NK-92 treated with Interleukin-12 subunit alpha and Interleukin-12 subunit beta, amount 100 ng/mL, for 24 hours (cell line): ENCODE results near the gene KCNQ5.

Experiments used
- DNase-seq: peaks from one replicate; lab custom pipeline; 2025; lab: John Stamatoyannopoulos, UW

Gene KCNQ5

DNA sequence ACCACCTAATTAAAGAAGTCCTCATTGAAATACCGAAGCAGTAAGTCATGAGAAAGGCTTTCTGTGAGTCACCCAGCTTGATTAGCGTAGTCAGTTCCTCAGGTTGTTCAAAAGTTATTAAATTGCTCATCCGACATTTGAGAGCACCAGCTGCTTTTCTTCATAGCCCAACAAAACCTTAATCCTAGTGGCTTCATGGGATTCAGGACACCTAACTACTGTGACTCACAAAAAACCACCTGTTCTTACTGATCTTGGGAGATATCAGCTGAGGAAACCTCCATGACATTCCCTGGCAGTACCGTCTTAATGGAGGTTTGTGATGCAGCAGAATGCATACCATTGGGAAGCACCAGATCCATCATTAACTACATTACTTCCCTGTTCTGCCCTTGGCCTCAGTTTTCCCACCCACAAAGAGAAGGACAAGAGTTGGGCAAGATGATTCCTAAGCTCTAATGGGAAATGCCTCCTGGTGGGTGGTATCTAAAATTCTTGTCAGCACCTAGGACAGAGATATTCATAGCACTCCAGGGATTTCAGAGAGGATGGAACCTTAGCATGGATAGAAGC is 499.6 kb downstream of the KCNQ5 start:
- DNase-seq, result no peak

DNA sequence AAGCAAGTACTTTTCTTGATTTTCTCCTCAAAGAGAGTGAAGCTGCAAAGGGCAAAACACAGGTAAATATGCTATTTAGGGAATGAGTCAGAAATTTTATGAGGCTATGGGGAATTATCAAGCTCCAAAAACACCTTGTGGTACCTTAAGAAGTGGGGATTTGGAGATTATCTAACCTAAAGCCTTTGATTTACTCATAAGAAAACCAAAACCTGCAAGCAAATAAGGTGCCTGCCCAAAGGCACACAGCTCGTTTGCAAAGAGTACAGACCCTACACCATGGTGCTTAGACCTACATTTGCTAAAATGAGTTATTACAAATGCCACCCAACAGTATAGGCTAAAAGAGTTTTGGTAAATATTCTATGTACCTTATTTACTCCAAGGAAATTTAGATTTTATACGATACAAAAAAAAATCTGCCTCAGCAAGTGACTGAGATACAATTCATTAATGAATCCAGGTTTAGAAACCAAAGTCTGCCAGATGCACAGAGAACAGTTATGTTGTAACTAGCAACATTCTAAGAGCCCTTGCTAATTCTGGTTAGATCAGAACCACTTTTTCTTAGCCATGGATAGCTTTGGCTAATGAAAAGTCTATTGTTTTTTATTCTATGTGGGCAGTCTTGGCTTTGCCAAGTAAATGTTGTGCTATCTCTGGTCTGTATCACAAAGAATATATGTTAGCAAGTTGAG is 501.9 kb downstream of the KCNQ5 start:
- DNase-seq, result no peak

- DNase-seq, result peak; percentile 18
Measured at GRCh38 chr6:73129653-73130443, 508.0 kb downstream of the KCNQ5 start.

DNA sequence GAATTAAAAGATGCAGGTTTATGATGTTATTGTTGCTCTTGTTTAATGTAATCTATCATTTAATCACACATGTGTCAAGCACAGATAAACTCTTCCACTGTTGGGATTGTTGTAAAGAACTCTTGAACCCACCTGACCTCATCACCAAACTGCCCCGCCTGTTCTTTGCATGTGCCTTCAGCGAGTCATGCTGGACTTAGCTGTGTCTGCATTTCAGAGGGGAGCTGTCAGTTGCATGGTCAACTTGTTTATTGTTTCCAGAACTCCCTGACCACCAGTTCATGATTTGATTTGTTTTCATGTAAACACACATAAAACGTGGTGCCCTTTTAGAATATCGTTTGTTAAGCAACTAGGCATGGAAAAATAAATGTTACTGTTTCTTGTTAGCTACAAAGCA is 509.8 kb downstream of the KCNQ5 start:
- DNase-seq, result no peak

DNA sequence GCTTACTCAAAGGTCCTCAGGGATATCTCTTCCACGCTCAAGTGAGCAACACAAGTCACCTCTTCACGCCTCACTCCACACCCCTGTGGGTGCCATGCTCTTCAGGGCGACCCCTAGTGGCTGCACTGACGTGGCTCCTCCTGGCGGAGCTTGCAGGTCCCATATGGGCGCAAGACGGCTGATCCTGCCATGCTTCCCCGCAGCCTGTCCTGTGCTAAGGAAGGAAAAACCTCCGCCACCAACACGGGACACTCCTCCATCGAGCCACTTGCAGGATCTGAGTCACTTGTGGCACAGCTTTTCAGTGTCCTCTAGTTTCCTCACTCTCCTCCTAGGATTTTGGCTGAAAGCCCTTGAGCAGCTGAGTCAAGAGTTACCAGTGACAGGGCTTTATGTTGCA is 512.7 kb downstream of the KCNQ5 start:
- no peak for DNase-seq

DNA sequence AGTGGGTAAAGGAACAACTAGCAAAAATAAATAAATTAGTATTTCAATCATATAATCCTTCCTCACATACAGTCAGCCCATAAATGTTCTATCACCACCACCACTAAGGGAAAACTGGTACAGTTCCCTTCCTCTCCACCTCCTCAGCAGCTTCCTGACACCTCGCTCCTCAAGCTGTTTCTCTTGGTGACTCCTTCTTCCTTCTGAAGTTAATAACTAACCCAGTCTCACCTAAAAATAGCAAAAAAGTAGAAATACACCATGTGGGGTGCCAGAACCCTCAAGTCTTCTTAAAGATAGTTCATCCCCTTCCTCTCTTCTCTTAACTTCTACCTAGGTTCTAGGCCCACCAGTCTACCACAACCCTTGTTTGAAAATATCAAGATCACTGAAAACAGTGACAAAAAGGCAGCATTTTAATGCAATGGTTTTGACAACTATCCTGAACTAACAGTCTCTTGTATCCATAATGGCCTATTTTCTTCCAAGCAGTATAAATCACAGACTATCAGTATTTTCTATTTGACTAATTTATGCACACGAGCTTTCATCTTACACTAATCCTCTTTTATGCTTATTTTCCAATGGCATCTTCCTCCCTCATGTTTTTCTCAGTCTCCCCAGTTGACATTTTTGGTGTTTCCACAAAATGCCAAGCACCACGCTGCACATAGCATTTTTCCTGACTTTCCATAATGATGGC is 518.0 kb downstream of the KCNQ5 start:
- DNase-seq, result no peak

DNA sequence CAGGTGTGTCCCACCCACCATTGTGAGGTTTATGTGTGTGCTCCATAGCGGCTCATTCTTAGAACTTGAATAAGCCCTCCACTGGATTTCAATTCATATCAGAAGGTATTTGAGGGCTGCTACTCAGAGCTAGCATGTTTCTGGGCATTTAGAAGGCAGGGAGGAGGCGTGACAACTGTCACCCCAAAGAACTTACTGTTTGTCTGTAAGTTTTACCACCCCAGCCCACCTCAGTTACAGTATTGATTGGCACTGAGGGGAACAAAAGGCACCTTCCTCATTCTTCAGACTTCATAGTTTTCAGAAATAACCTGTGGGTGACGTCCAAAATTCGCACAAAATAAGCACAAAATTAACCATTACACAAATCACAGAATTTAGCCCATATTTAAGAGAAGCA is 521.7 kb downstream of the KCNQ5 start:
- no peak for DNase-seq

DNA sequence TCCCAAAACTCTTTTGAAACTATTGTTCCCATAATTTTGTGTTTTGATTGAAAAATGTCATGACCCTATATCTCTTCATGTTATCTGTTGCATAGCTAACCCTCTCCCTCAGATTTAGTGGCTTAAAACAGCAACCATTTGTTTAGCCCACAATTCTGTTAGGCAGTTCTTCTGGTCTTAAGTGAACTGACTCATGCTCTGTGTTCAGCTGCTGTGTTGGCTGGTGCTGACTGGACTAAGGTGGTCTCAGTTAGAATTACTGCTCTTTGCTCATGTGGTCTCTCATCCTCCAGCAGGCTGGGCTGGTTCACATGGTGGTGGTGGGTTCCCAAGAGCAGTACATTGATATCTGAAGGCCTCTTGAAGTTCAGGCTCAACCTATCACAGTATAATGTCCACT is 522.7 kb downstream of the KCNQ5 start:
- no peak for DNase-seq

GRCh38 chr6:73145690-73146089 is 523.8 kb downstream of the KCNQ5 start:
- DNase-seq, result no peak

GRCh38 chr6:73151732-73152131 is 529.9 kb downstream of the KCNQ5 start:
- no peak for DNase-seq

DNA sequence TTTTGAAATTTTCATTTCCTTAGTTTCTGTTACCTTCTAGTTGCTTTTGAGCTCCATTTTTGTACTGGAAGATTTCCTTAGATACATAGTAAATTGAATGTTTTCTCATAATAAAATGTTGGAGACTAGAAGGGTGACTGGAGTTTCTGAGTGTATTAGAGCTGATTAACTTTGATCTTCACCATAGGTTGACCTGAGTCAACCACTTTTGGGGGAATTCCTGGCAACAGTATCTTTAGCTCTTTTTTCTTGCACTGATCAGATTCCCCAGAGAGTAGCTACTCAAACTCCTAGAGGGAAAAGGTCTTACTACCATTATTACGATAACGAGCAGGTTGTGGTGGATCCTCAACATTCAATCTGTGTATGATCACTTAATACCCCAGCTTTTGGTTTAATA is 530.7 kb downstream of the KCNQ5 start:
- no peak for DNase-seq

DNA sequence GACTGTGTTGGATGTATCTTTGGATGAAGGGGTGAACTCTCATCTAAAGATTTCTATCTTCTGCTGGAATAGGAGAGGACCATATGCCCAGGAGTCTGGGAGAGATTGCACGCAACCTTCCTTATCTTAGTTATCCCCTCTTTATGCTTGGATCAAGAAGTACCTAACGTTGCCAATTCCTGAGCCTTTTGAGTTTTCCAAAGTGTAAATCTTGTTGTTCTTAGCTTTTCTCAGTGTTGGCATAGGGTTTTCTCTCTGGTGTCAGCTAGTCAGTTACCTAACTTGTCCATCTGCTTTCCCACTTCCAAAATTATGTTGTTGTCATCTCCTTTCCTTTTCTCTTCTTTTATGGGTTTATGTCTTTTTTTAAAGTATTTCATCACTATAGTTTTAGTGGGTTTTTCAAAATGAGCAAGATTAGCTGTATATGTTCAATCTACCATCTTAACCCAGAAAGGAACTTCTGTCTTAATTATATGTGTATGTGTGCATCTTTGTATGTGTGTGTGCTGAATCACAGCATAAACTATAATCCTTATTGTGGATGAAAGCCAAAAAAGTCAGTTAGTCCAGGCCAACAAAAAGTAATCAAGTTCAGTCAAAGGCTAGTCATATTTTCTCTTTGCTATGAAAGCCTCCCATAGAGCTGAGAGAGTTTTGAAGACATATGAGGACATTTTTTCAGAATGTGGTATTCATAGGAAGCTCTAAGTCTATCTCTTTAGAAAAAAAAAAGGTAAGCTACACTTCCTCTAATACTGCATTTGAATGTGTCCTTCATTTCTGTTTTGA is 531.3 kb downstream of the KCNQ5 start:
- no peak for DNase-seq

DNA sequence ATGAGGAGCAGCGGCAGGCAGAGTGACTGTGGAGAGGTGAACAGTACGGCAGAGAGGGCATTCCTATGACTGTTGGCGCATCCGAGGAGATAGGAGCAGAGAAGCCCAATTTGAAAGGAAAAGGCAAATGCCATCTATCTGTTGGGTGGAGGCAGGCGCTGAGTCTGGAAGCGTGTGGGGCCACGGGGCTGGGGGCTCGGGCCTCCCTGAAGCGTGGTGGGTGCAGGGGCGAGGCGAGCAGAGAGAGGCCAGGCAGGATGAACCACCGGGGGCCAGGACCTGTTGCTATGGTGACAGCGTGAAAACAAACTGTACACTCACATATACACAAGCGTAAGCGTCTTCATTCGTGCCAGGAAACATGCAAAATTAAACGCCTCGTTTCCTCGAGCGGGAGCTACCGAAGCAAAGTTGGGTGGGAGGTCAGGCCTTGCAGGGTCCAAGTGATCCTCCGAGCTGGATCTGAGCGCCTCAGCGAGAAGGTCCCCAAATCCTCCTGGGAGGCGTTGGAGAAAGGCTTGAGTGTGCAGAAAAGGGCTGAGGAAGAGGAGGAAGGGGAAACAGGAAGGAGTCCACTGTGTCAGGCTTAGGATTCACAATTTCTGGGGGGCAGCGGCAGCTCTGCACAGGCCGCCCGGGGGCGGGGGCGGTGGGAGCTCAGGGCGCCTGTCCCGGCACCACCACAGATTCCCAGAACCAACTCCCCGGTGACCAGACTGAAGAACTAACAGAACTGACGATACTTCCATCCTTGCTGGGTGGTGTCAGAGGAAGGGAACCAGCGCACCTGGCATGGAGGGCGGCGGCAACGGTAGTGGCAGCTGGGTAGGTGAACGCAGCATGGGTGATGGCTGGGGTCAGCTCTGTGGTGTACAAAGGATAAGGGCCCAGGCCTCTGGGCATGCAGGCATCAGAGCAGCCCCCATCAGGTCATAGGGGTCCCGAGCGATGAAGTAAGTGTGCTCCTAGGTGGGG is 535.2 kb downstream of the KCNQ5 start:
- DNase-seq, result no peak

GRCh38 chr6:73157870-73158269 is 536.0 kb downstream of the KCNQ5 start:
- no peak for DNase-seq

- no peak for DNase-seq
Measured at GRCh38 chr6:73169111-73169510, 547.2 kb downstream of the KCNQ5 start.

GRCh38 chr6:73169633-73170032 is 547.8 kb downstream of the KCNQ5 start:
- DNase-seq, result no peak

DNA sequence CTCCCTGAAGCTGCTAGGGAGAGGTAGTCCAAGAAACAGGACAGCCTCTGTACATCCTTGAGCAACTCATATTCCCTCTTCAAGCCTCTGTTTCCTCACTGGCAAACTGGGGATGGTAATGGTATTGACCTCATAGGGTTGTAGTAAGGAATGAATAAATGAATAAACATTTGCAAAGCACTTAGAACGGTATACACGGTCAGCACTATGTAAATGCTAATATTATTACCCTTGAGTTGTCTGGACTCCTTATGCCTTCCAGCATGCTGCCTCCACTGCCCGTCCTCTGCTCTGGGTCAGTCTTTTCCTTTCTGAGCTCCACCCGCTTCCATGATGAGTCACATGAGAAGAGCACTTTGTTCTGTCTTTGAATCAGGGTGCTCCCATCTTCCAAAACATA is 552.8 kb downstream of the KCNQ5 start:
- no peak for DNase-seq

DNA sequence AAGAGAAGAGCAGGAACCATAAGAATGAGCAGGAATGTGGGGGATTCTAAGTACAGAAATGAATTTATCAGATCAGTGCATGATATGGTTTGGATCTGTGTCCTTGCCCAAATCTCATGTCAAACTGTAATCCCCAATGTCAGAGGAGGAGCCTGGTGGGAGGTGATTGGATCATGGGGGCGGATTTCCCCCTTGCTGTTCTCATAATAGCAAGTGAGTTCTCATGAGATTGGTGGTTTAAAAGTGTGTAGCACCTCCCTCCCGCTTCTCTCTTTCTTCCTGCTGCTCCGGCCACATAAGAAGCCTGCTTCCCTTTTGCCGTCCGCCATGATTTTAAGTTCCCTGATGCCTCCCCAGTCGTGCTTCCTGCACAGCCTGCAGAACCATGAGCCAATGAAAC is 554.2 kb downstream of the KCNQ5 start:
- no peak for DNase-seq

GRCh38 chr6:73177221-73177944 is 555.5 kb downstream of the KCNQ5 start:
- no peak for DNase-seq
